ENCODE measurements around the gene EYA2.

The EYA2 gene

DNA sequence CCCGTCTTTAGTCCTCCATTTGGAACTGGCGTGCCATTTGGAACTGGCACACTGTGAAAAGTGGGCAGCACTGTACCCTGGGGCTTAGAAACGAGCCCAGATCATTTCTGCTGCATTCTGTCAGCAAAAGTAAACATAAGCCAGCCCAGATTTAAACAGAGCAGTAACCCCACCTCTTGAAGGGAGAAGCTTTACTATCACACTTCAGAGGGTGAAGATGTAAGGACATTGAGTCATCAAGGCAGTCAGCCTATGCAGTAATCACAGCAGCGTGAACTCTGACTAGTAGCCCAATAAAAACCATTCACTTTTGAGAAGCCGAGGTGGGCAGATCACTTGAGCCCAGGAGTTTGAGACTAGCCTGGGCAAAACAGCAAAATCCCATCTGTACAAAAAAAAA, 216.9 kb downstream of the EYA2 start:
- DNase-seq (ENCODE audit: low spot score) = no peak

DNA sequence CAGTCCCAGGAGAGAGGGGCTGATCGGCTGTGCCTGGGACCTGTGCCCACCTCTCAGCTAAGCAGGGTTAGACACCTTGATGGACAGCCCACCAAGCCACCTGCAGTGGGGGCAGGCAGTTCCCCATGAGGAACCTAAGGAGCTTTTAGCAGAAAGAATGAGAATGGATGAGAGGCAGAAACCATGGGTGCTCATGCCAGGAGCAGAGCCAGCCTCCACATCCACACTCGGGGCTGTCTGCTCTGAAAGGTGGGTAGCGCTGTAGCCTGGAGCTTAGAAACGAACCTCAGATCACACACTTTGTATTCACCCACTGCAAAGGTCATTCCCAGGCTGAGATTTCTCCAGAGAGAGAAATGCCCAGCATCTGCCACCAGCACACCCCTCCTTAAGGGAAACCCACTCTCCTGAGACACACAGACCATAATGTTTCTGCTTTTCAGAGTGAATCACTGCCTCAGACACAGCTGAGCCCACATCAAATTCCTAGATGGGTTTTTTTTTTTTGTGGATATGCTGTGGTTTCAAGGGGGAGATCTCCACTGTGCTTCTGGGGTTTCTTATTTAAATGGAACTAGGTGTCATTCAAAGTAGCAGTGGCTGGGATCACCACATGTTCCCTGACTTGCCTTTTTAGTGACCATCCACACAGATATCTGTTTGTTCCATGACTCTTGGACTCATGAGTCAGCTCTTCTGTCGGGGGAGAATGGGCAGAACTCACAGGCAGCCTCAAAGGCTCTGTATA, 218.9 kb downstream of the EYA2 start:
- DNase-seq (ENCODE audit: low spot score) = no peak

DNA sequence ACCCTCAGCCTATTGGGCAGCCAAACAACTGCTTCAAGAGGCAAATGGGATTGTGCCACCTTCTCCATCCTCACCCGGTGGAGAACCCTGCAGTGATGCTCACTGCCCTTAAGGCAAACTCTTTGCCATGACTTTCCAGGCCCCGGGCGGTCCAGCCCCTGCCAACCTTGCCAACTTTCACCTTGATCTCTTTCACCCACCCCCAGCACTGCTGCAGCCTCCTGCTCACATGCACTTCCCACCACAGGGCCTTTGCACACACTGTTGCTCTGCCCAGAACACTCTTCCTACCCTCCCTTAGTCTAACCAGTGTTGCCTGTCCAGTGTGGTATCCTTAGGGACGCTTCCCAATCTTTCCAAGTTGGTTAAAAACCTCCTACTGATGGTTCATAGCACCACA, 221.1 kb downstream of the EYA2 start:
- no peak for DNase-seq (ENCODE audit: low spot score)

DNA sequence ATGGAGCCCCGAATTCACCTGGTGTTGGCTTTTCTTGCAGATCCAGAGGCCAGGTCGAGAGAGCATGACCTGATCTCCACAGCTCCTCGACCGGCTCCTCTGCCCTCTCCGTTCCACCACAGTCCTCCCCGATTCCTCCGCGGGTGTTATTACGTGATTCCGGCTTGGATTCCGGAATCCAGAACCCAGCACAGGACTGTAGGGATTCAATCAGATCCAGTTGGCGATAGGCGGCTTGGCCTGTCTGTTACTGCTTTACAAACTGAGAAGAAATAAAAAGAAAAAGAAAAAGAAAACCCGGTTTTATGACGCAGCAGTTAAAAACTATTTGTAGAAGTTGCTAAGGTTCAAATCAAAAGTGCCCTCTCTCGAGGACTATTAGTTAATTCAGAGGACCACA, 222.7 kb downstream of the EYA2 start:
- no peak for DNase-seq (ENCODE audit: low spot score)

DNA sequence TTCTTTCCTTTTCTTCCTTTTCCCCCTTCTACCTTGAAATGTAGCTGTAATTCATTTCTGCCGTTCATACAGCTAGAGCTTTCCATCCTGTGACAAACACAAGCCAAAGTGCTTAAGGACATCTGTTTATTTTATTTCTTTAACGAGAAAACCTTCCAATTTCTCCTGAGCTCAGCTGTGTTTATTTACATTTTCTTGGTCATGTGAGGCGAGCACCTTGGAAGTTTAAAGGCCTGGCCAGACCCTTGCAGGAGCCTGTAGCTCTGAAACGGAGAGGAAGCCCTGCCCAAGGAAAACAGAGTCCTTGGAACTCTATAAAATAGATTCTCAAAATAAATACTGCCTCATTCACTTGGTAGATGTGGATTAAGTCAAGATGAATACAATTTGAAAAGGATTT, 223.1 kb downstream of the EYA2 start:
- DNase-seq (ENCODE audit: low spot score) = no peak

DNA sequence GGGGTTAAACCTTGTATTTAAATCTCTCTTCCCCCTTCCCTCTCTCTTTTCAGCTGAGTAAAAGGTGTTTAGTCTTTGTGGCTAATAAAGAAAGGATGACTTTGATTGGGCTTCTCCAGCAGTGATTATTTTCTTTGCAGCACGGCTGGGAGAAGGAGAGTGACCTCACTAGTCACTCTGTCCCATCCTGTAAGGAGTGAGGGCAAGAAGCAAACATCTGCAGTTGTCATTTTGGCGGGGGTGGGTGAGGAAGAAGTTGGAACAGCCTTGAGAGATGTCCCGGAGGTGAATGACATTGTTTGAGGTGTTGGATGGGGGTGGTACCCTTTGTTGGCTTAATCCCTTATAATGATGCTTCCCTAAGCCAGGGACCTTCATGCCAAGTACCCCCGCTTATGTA, 223.6 kb downstream of the EYA2 start:
- DNase-seq (ENCODE audit: low spot score) = no peak

DNA sequence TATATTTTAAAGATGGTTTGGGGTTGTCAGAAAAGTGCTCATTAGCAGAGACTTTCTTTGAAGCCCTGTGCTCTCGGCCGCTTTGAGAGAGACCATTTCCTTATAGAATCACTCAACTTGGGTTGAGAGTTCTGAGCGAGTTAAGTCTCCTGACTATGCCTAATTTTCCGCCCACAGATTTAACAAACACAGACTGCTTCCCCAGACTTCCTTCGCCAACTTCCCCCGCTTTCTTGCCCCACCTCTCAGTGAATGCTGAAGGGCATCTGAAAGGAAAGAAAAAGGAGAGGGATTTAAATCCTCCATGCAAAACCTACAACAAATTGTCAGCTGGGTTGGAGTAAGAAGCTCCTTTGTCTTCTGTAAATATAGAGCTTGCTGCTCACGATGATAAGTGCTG, 224.0 kb downstream of the EYA2 start:
- no peak for DNase-seq (ENCODE audit: low spot score)

DNA sequence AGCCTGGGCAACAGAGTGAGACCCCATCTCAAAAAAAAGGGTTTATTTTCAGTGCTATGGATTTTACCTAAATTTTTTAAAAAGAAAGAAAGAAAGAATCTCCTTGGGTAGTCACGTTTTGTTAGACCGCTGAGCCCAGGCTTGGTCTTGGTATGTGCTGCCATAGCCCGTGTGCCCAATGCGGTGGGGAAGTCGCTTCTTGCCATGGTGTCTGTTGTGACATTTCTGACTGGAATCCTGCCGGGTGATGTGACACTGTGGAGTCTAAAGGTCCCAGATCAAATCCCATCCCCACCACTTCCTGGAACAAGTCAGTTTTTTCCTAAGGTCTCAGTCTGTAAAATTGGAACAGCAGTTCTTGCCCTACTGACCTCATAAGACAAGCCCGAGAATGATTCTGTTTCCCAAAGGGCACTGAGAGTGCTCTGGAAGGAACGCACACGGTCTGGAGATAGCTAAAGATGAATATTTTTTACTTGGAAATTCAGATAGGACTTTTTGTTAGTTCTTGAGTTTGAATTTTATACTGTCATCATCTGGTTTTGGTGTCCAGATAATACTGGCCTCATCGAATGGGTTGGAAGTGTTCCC, 225.8 kb downstream of the EYA2 start:
- no peak for DNase-seq (ENCODE audit: low spot score)

DNA sequence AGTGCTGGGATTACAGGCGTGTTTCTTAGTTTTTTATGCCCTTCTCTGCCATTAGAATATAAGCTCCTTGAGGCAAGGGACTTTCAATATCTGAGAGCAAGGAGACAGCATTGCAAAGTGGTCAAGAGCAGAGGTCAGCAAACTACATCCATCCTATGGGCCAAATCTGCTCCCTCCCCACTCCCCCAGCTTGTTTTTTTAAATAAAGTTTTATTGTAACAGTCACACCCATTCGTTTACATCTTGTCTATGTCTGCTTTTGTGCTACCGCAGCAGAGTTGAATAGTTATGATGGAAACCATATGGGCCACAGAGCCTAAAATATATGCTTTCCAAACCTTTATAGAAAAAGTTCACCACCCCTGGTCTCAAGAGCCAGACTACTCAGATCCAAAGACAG, 227.9 kb downstream of the EYA2 start:
- no peak for DNase-seq (ENCODE audit: low spot score)

DNA sequence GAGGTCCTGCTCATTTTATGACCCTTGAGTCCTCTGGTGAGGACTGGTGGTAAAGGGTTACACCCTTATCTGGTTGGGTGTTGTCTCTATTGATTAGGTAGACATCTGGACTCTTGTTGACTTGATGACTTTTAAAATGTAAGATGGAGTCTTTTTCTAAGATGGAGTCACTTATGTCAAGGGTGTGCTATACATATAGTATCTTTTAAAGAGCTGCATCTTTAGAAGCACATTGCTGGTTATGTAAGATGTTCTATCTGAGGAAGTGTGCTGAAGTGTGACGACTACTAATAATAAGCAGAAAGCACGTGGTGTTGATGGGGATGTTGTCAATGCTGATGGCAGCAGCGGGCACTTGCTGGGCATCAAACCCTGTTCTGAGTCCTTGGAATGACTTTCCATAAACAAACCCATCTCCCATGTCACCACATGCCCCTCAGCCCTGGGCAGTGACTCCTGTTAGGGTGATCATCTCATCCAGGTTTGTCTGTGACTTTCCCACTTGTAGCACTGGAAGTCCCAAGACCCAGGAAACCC, 229.6 kb downstream of the EYA2 start:
- DNase-seq (ENCODE audit: low spot score) = no peak

DNA sequence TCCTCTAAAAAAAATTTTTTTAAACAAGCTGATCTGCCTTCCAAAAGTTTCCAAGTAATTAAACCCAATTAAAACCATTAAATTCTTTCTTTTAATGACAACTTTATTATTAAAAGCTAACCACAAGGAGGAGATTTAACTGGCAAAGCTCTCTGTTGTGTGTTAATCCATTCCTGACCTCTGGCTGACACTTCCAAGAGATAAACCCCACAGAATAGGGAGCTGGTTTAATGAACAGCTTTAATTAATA, 230.8 kb downstream of the EYA2 start:
- DNase-seq (ENCODE audit: low spot score) = no peak

DNA sequence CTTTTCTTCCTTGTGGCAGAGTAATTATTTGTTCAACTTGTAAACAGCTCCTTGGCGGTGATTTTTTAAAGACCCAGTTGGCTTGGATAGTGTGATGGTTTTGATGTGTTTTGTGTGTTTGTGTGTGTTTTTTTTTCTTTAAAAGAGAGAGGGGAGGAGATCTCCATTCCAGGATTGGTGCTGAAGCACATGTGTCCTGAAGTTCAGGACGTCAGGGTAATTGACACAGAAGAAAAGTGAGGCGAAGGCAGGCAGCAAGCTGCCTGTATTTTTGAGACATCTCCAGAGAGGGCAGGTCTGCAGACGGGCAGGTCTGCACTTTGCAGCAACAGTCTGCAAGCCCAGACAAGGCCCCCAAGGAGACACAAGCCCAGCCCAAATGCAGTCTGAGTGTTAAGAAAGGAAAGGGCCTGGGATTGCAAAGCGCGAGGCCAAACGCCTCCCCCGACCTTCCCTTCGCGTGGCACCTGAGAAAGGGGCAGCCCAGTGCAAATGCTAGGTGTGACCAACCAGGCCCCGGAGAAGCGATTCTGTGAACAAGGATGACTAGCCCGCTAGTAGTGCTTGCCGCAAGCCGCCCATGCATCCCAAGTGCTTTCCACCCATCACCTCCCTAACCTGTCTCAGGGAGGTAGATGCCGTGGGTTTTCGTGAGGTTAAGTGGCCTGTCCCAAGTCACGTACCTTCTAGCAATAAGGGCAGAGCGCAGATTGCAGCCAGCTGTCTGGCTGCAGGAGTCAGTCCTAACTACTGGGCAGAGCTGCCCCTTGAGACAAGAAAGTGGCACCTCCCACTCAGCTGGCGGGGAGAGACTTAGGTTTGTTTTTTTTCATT, 231.3 kb downstream of the EYA2 start:
- no peak for DNase-seq (ENCODE audit: low spot score)

DNA sequence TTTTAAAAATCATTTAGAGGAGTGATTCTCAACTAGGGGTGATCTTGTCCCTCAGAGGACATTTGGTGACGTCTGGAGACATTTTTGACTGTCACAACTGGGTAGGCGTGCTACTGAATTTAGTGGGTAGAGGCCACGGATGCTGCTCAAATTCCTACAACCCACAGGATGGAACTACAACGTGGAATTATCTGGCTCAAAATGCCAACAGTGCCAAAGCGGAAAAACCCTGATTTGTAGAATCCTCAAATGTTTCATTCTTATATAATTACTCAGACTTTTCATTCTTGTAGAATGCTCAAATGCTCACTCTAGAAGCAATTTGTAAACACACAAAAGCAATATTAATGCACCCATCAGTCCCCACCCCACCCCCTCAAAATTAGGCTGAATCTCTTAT, 232.1 kb downstream of the EYA2 start:
- DNase-seq (ENCODE audit: low spot score) = no peak

DNA sequence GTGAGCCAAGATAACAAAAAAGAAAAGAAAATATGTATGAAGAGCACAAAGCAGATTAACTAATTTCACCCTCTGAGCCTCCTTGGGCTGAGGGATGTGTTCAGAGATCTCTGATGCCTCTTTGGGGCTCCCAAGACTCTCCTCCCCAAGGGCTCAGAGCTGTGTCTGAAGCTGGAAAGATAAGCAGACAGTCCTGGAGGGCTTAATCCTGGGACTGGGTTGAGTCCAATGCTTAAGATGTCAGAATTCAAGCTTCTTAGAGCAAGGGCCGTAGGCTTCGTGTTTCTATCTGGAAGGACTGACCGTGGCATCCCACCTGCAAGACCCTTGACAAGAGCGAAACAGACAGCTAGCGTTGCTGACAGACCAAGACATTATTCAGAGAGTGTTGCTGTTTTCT, 232.9 kb downstream of the EYA2 start:
- no peak for DNase-seq (ENCODE audit: low spot score)

DNA sequence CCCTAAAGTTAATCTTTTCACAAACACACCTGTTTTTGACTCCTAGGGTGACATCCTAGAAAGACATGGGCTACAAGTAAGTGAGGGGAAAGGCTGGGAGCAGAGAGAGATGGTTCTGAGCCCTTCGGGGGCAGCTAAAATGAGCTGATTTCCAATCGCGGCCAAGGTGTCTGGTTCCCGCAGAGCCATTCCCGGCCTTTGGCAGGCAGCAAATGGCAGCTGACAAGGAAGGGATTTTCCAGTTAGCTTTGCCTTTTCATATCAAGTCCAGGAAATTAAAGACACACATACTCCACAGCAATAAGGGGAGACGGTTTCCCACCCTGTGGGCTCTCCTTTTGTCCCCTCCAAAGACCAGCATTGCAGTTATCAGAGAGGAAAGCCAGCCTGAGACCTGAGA, 233.4 kb downstream of the EYA2 start:
- no peak for DNase-seq (ENCODE audit: low spot score)

DNA sequence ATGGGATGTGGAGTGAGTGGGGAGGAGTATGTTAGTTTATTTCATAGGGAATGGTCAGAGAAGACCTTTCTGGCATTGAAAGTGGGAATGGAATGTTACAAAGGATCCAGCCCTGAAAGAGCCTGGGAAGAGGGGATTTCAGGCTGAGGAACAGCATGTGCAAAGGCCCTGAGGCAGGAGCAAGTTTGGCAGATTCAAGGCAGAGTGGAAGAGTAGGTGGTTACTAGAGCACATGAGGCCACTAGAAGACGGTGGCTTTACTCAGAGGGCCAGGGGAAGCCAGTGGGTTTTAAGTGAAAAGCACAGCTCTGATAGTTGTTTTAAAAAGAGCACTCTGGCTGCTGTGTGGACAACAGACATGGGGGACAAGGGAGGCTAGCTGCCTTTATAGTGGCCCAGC, 234.7 kb downstream of the EYA2 start:
- DNase-seq (ENCODE audit: low spot score) = no peak

DNA sequence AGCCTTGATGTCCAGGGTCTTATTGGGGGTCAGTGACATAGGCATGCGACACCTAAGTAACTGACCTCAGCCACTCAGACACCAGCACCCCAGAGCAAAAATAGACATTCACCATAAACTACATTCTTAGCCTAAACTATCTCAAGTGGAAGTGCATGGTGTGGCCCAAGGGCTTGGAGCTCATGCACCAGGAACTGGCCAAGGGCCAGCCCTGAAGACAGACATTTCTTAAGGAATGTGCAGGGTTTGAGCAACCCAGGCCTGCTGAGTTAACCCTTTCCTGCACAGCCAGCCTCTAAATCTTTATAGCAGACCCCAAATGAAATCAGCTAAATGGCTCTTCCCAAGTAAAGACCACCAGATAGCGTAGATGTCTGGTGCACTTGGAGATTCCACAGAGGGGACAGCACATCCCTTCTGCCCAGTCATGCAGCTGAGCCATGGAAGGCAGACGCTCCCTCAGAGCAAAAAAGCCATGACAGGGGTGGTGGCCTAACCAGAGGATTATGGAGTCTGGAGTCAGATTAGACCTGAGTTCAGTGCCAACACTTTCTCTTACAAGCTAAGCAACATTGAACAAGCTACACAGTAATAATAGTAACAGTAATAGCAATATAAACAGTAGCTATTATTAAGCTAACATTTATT, 239.3 kb downstream of the EYA2 start:
- no peak for DNase-seq (ENCODE audit: low spot score)

DNA sequence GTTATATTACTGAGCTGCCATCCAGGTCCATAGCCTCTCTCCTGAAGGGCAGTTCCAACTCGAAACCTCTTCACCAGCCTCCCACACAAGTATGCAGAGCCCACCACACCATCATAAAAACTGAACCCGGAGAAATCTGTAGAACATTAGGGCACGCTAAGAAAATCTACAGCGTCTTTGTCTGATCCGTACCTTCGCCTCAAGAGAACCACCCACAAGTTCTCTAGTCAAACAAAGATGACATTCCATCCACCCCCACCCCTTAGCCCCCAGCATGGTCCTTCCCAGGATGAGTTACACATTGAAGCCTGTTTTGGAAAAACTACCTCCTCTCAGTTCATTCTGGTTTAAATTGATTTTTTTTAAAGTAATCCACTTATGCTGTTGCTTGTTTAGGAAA, 242.1 kb downstream of the EYA2 start:
- DNase-seq (ENCODE audit: low spot score) = no peak

DNA sequence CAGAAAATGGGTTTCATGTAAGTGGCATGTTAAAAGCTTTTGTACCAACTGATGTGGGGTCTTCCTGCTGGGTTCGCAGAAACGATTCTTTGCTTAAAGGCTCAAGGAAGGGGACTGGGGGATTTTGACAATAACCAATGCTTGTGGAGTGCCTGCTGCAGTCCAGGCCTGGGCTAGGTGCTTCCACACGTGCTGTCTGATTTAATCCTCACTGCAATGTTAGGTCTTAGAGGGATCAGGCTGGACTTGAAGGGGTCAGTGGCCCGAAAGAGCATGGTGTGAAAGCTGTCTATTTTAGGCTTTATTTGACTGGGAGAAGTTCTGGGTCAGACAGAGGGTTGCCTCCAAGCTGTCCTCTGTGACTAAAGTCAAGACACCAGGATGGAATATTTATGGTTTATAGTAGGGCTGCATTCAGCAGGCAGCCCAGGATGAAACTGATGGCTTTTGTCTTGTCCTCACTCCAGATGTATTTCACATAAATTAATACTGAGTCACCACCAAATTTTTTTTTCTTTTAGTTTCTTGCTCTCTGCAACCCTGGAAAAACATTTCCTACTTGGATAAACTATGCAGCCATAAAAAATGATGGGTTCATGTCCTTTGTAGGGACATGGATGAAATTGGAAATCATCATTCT, 242.7 kb downstream of the EYA2 start:
- no peak for DNase-seq (ENCODE audit: low spot score)

DNA sequence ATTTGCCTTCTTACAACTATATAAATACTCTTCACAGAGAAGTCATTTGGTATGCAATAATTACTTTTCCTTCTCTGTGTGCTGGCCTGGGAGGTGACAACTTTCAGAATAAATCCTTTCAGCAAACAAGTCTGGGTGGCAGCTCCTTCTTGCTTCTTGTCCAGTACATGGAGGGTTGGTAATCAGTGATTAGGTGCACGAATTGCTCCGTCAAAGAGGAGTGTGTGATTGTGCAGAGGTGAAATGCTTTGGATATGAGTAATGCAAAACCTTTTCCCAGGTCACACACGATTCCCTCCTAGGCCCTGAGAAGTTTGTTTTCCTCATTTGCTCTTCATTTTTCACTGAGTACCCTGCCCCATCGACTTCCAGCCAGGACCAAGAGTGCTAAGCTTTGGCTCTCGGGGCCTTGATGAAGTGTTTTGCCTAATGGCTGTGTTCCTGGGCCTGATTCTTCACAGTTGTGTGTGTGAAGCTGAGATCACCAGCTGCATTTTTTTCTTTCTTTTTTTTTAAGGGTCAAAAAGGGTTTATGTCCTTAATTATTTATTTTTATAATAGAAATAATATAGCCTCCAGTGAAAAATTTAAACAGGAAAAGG, 245.4 kb downstream of the EYA2 start:
- no peak for DNase-seq (ENCODE audit: low spot score)

DNA sequence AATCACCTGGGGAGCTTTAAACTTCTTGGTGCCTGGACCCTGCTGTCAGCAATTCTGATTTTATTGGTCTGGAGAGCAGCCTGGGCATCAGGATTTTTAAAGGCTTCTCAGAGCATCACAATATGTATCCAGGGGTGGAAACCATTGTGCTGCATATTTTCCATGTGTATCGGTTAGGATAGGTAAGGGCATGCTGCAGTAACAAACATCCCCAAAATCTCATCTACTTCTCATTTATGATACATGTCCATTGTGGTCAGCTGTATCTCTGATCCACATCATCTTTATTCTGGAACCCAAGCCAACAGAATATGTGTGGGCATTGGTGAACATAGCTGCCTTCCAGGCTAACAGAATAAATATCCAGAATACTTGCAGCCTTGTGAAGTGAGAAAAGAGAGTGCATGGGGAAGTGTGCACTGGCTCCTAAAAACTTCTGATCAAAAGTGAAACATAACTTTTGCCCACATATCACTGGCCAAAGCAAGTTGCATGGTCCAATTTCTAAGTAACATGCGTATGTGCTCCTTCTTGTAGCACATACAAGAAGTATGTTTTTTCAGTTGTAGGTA, 246.8 kb downstream of the EYA2 start:
- DNase-seq (ENCODE audit: low spot score) = no peak
